H1 (cell line): ENCODE measurements around the gene ASPG. TPM values are rescaled to one million over a fixed set of nuclear protein-coding genes. Genes with fewer than 3 reads are reported as not detected.

Experiments
- CTCF ChIA-PET: fragments of 300-600 bp; sonication (Branson Sonifier 250); formaldehyde crosslinking; loops from one replicate; lab custom pipeline; 2021; ENCODE audit not compliant: partially characterized antibody; lab: Charles Lee
- POLR2A ChIA-PET: fragments of 300-600 bp; sonication (Branson Sonifier 250); formaldehyde crosslinking; loops from one replicate; lab custom pipeline; 2021; ENCODE audit warnings: inconsistent platforms; ENCODE audit not compliant: partially characterized antibody; lab: Charles Lee
- DNase-seq, 2 experiments: peaks; one replicate each; pipeline versions ENCODE4 v3.0.0 to v3.0.0-alpha.2; 2010 to 2022; ENCODE audit warnings: low spot score in 2 of 2, low read depth in 1 of 2, mixed read lengths in 1 of 2
- FAIRE-seq: peaks from 2 replicates; lab custom pipeline; 2011; peaks lifted over from hg19 to GRCh38; lab: Jason Lieb, UNC
- H2AFZ ChIP-seq: 2 replicates; pipeline ENCODE4 v1.8.1; 2012; ENCODE audit warnings: low read length, inconsistent platforms
- H2AK5ac ChIP-seq: 2 replicates; pipeline ENCODE4 v1.6.1; 2013; ENCODE audit warnings: low read depth, low read length
- H2BK120ac ChIP-seq: replicated peaks from 2 replicates; pipeline ENCODE3; 2013; ENCODE audit warnings: low read depth, low read length, inconsistent platforms
- H2BK12ac ChIP-seq: 2 replicates; pipeline ENCODE4 v1.6.1; 2013; ENCODE audit warnings: low read depth, low read length
- H2BK15ac ChIP-seq: 2 replicates; pipeline ENCODE4 v1.6.1; 2013; ENCODE audit warnings: low read length
- H2BK20ac ChIP-seq: 2 replicates; pipeline ENCODE4 v1.6.1; 2013; ENCODE audit warnings: low read length
- H2BK5ac ChIP-seq: 2 replicates; pipeline ENCODE4 v1.6.1; 2013; ENCODE audit warnings: low read depth, low read length
- H3K14ac ChIP-seq: 2 replicates; pipeline ENCODE4 v1.6.1; 2013; ENCODE audit warnings: inconsistent platforms; ENCODE audit not compliant: insufficient read length
- H3K18ac ChIP-seq: 2 replicates; pipeline ENCODE4 v1.6.1; 2013; ENCODE audit warnings: low read length; ENCODE audit errors: extremely low read depth
- H3K23ac ChIP-seq: 2 replicates; pipeline ENCODE4 v1.6.1; 2013; ENCODE audit warnings: inconsistent platforms; ENCODE audit not compliant: insufficient read length
- H3K23me2 ChIP-seq: 2 replicates; pipeline ENCODE4 v1.6.1; 2013; ENCODE audit warnings: low read depth, low read length
- H3K27ac ChIP-seq: 2 replicates; pipeline ENCODE4 v1.6.1; 2011; ENCODE audit warnings: low read depth, low read length, inconsistent platforms
- H3K27me3 ChIP-seq, 4 experiments: replicated peaks in 1 of 4; 1 replicate in 1 of 4; 2 replicates in 3 of 4; pipeline versions ENCODE4 v1.6.1 to v1.8.1; 2011 to 2013; ENCODE audit warnings: low read length in 3 of 4, mild to moderate bottlenecking in 3 of 4, inconsistent platforms in 2 of 4, mixed read lengths in 2 of 4, moderate library complexity in 1 of 4; ENCODE audit not compliant: control insufficient read depth in 3 of 4, insufficient read depth in 3 of 4; ENCODE audit errors: extremely low read depth in 1 of 4
- H3K36me3 ChIP-seq, 4 experiments: 2 replicates each; pipeline versions ENCODE4 v1.6.1 to v1.8.1; 2011 to 2013; ENCODE audit warnings: mild to moderate bottlenecking in 4 of 4, low read length in 3 of 4, moderate library complexity in 2 of 4, control low read depth in 1 of 4, inconsistent platforms in 1 of 4; ENCODE audit not compliant: insufficient read depth in 4 of 4, control insufficient read depth in 2 of 4
- H3K4ac ChIP-seq: replicated peaks from 2 replicates; pipeline ENCODE3; 2013; ENCODE audit warnings: low read length, low read depth, mixed read lengths, inconsistent platforms; ENCODE audit not compliant: insufficient read length
- H3K4me1 ChIP-seq, 4 experiments: replicated peaks in 1 of 4; 1 replicate in 1 of 4; 2 replicates in 3 of 4; pipeline versions ENCODE4 v1.6.1 to v1.8.1; 2011 to 2013; ENCODE audit warnings: low read length in 3 of 4, inconsistent platforms in 2 of 4, mixed read lengths in 1 of 4; ENCODE audit not compliant: insufficient read depth in 4 of 4, control insufficient read depth in 3 of 4
- H3K4me2 ChIP-seq, 2 experiments: 2 replicates each; pipeline versions ENCODE4 v1.6.1 to v1.8.1; 2011 to 2013; ENCODE audit warnings: low read depth in 2 of 2, low read length in 2 of 2, control low read depth in 1 of 2, inconsistent platforms in 1 of 2, mild to moderate bottlenecking in 1 of 2; ENCODE audit not compliant: insufficient read depth in 1 of 2
- H3K4me3 ChIP-seq, 4 experiments: fragments of 200-600, 300-600 bp in 1 of 4; sonication (generic), shearing (Covaris generic), sonication (Bioruptor Twin) in 1 of 4; 2 replicates each; pipeline versions ENCODE4 v1.5.1 to v1.8.1; 2011 to 2016; ENCODE audit warnings: low read length in 4 of 4, low read depth in 3 of 4, control low read depth in 2 of 4, inconsistent platforms in 2 of 4, mild to moderate bottlenecking in 2 of 4, mixed read lengths in 1 of 4, moderate library complexity in 1 of 4; ENCODE audit not compliant: insufficient read depth in 2 of 4; ENCODE audit errors: extremely low read depth in 1 of 4
- H3K56ac ChIP-seq: replicated peaks from 2 replicates; pipeline ENCODE3; 2013; ENCODE audit warnings: low read depth, mild to moderate bottlenecking, mixed read lengths, low read length, inconsistent platforms; ENCODE audit not compliant: insufficient read length
- H3K79me1 ChIP-seq: 2 replicates; pipeline ENCODE4 v1.6.1; 2013; ENCODE audit warnings: low read depth, low read length, control low read depth
- H3K79me2 ChIP-seq, 2 experiments: 2 replicates each; pipeline versions ENCODE4 v1.6.1 to v1.8.1; 2012 to 2013; ENCODE audit warnings: low read length in 2 of 2, mild to moderate bottlenecking in 2 of 2, inconsistent platforms in 1 of 2; ENCODE audit not compliant: insufficient read depth in 2 of 2, control insufficient read depth in 1 of 2
- H3K9ac ChIP-seq, 4 experiments: replicated peaks in 1 of 4; 1 replicate in 1 of 4; 2 replicates in 3 of 4; pipeline versions ENCODE4 v1.6.1 to v1.8.1; 2011 to 2013; ENCODE audit warnings: low read depth in 3 of 4, low read length in 3 of 4, control low read depth in 2 of 4, mild to moderate bottlenecking in 2 of 4, moderate library complexity in 2 of 4, inconsistent platforms in 1 of 4; ENCODE audit errors: extremely low read depth in 1 of 4
- H3K9me3 ChIP-seq, 2 experiments: 2 replicates each; pipeline versions ENCODE4 v1.6.1 to v1.8.1; 2012 to 2013; ENCODE audit warnings: mild to moderate bottlenecking in 2 of 2, moderate library complexity in 2 of 2, control low read depth in 1 of 2, inconsistent platforms in 1 of 2, low read depth in 1 of 2, low read length in 1 of 2, mixed read lengths in 1 of 2; ENCODE audit not compliant: insufficient read depth in 2 of 2
- H4K20me1 ChIP-seq, 2 experiments: replicated peaks in 1 of 2; 2 replicates each; pipeline versions ENCODE3 to v1.8.1; 2011 to 2013; ENCODE audit warnings: inconsistent platforms in 2 of 2, low read length in 2 of 2, mild to moderate bottlenecking in 1 of 2; ENCODE audit not compliant: insufficient read depth in 2 of 2, control insufficient read depth in 1 of 2
- H4K5ac ChIP-seq: 2 replicates; pipeline ENCODE4 v1.6.1; 2013; ENCODE audit warnings: low read length, low read depth, mixed read lengths, inconsistent platforms; ENCODE audit not compliant: insufficient read length
- H4K8ac ChIP-seq: 2 replicates; pipeline ENCODE4 v1.8.0; 2013; ENCODE audit warnings: mild to moderate bottlenecking, moderate library complexity, low read length, inconsistent platforms; ENCODE audit not compliant: insufficient read depth; ENCODE audit errors: extremely low read depth
- H4K91ac ChIP-seq: replicated peaks from 2 replicates; pipeline ENCODE3; 2013; ENCODE audit warnings: low read length, mixed read lengths, inconsistent platforms; ENCODE audit not compliant: insufficient read length
- WGBS, 2 experiments: shearing (Covaris generic) in 1 of 2; methylation state at CpG; one replicate each; pipeline versions ENCODE4 v1.1.6 to v1.1.7; 2013 to 2015; ENCODE audit warnings: low lambda C conversion rate in 2 of 2, mixed read lengths in 2 of 2, inconsistent platforms in 1 of 2, low coverage in 1 of 2, missing lambda C conversion rate in 1 of 2; ENCODE audit not compliant: insufficient replicate concordance in 2 of 2, insufficient coverage in 1 of 2, insufficient read length in 1 of 2; ENCODE audit errors: extremely low coverage in 1 of 2, missing lambda C conversion rate in 1 of 2; 5-methylcytosine and 5-hydroxymethylcytosine counted together
- polyA plus RNA-seq, 7 experiments: library from polyadenylated mRNA; depleted of rRNA in 3 of 7; stranded (reverse) in 5 of 7; unstranded in 2 of 7; fragments of >200 nt in 5 of 7; fragments of 200-250 nt in 2 of 7; gene quantifications; 1 replicate in 5 of 7; 2 replicates in 1 of 7; 4 replicates in 1 of 7; pipeline versions ENCODE4 v1.2.1 to v1.2.3, GENCODE V29; 2011 to 2013; ENCODE audit warnings: missing spikeins in 2 of 7, mixed read lengths in 2 of 7
- total RNA-seq: library from RNA; stranded (reverse); fragmentation: NEBNext Ultra II Directional; extraction: Animal tissue kit (Norgen Biotek cat#: 25700); gene quantifications from 2 replicates; pipeline ENCODE4 v1.2.1, GENCODE V29; 2021

Gene ASPG
- total and polyA plus RNA-seq, 2 of the 8 experiments (the other 6 are each of a cell fraction or from before 2014, with no cell fraction given) = 0.34 to 0.59 TPM

- Histone ChIP-seq H4K91ac (no peak overlapping the region), H2BK5ac (no peak overlapping the region)
Measured at GRCh38 chr14:104051092-104051813, 34.2 kb upstream of the ASPG start.

More at GRCh38 chr14:104051092-104051813, 34.2 kb upstream of the ASPG start:
- no peak overlapping the region for H3K27ac ChIP-seq
- 0 out of 4 replicates have a peak, but pooled peaks cover 0 to 4% of the 10 kb centered on the region in 2 experiments for H3K9me3 ChIP-seq
- H3K27me3 ChIP-seq = no peaks in the 10 kb centered on the region
- H3K4me3 ChIP-seq = no peak overlapping the region
- no peak overlapping the region for H4K8ac ChIP-seq
- H2BK12ac ChIP-seq = no peak overlapping the region
- no peak overlapping the region for H3K56ac ChIP-seq
- H3K4me1 ChIP-seq = no peaks in the 10 kb centered on the region
- FAIRE-seq (no peak), DNase-seq (no peak)
- no peak overlapping the region for H3K23ac ChIP-seq
- H2BK20ac ChIP-seq = no peak overlapping the region
- H3K14ac ChIP-seq = no peak overlapping the region
- no peaks in the 10 kb centered on the region for H4K20me1 ChIP-seq
- no peak overlapping the region for H4K5ac ChIP-seq
- no peaks in the 10 kb centered on the region for H3K79me1 ChIP-seq
- H3K36me3 ChIP-seq = no peaks in the 10 kb centered on the region
- ChIA-PET CTCF (interaction anchor here (1.0 to 2.2 kb wide), 4 partner anchors 25 to 308 kb away, joined by 5 to 11 read pairs (median 8); no protein-coding TSS in a partner anchor), POLR2A (no interaction called here)
- H2BK120ac ChIP-seq = no peak overlapping the region
- H2AK5ac ChIP-seq = no peak overlapping the region
- WGBS, 2 experiments = 91% methylated on average over 5 of the region's 5 CpGs; no CpG with 5 or more reads in 1 of the 2 experiments
- H3K23me2 ChIP-seq = no peaks in the 10 kb centered on the region
- no peak overlapping the region for H2AFZ ChIP-seq
- no peak overlapping the region for H3K4me2 ChIP-seq
- H3K4ac ChIP-seq = no peak overlapping the region
- H3K79me2 ChIP-seq = no peaks in the 10 kb centered on the region
- no peak overlapping the region for H3K18ac ChIP-seq
- H2BK15ac ChIP-seq = no peak overlapping the region
- H3K9ac ChIP-seq = no peak overlapping the region
